Measurements from ENCODE around the gene KRTAP4-11. TPM values are rescaled to one million over a fixed set of nuclear protein-coding genes. Genes with fewer than 3 reads are reported as not detected.

KRTAP4-11 gene
- total and polyA plus RNA-seq, 10 of the 15 experiments (the other 5 are each of a cell fraction or from before 2014, with no cell fraction given): not detected

GRCh38 chr17:41133880-41134735 is 15.9 kb upstream of the KRTAP4-11 start:
- no peaks in the 10 kb centered on the region for H3K36me3 ChIP-seq (ENCODE audit: control insufficient read depth in 2 of 2, insufficient read depth in 2 of 2, low read length in 1 of 2)
- TF ChIP-seq POU2F2 (IDR thresholded peaks at IDR 0.05; ENCODE audit: borderline replicate concordance, low read depth, low read length): no peak
- no peak for TF ChIP-seq GATAD2B (conservative IDR thresholded peaks at IDR 0.05; ENCODE audit: low read depth)
- no peak for TF ChIP-seq PML (IDR thresholded peaks at IDR 0.05; ENCODE audit: low read length)
- TF ChIP-seq FOXM1 (IDR thresholded peaks at IDR 0.05; ENCODE audit: low read depth, low read length): no peak
- no peak for TF ChIP-seq ESRRA (IDR thresholded peaks at IDR 0.05; ENCODE audit: low read length)
- TF ChIP-seq RBBP5 (conservative IDR thresholded peaks at IDR 0.05): no peak
- TF ChIP-seq RCOR1 (conservative IDR thresholded peaks at IDR 0.05; ENCODE audit: low read depth, low read length): no peak
- no peak for TF ChIP-seq PAX8 (IDR thresholded peaks at IDR 0.05)
- no peak for TF ChIP-seq STAT1 (conservative IDR thresholded peaks at IDR 0.05)
- TF ChIP-seq NFIC (IDR thresholded peaks at IDR 0.05; ENCODE audit: low read depth, low read length): no peak
- TF ChIP-seq TCF12 (IDR thresholded peaks at IDR 0.05; ENCODE audit: low read depth, low read length): no peak
- TF ChIP-seq JUND (IDR thresholded peaks at IDR 0.05; ENCODE audit: low read depth, low read length): no peak
- no peak for TF ChIP-seq NFYB (IDR thresholded peaks at IDR 0.05; ENCODE audit: insufficient read depth, low read depth, low read length)
- TF ChIP-seq SIX5 (IDR thresholded peaks at IDR 0.05; ENCODE audit: low read depth, low read length, severe bottlenecking): no peak
- TF ChIP-seq ZNF274 (IDR thresholded peaks at IDR 0.05; ENCODE audit: insufficient read depth, insufficient read length): no peak
- ChIA-PET POLR2A (no interaction called here), CTCF (no interaction called here), RAD21 (ENCODE audit: unreplicated experiment) (no interaction called here), SMC1A (ENCODE audit: uncharacterized antibody, unreplicated experiment) (no interaction called here)
- DNase-seq (ENCODE audit: low read depth, low spot score): no peak
- H3K27ac ChIP-seq (ENCODE audit: control insufficient read depth, insufficient read depth): no peak overlapping the region
- no peak overlapping the region for H3K4me2 ChIP-seq (ENCODE audit: control insufficient read depth, insufficient read depth)
- no peak for ATAC-seq
- 0% methylated on average over 2 of the region's 2 CpGs for WGBS (ENCODE audit: insufficient coverage, insufficient replicate concordance, low lambda C conversion rate, missing lambda C conversion rate)
- no peak overlapping the region for H3K9ac ChIP-seq (ENCODE audit: control insufficient read depth, insufficient read depth, low read length)
- in situ Hi-C loops (cut with MboI): no loop called here
- H3K4me1 ChIP-seq (ENCODE audit: control insufficient read depth, insufficient read depth, low read length): no peaks in the 10 kb centered on the region
- H3K9me3 ChIP-seq (replicated peaks; ENCODE audit: control insufficient read depth, insufficient read depth, low read length): no peaks in the 10 kb centered on the region
- no peaks in the 10 kb centered on the region for H3K79me2 ChIP-seq (ENCODE audit: control insufficient read depth, insufficient read depth, low read length)
- BruUV-seq (replicated peaks): no TSS peak
- no peaks in the 10 kb centered on the region for H4K20me1 ChIP-seq (ENCODE audit: control insufficient read depth, insufficient read depth)
- no peaks in the 10 kb centered on the region for H3K27me3 ChIP-seq (replicated peaks in 1 of 2; ENCODE audit: control insufficient read depth in 2 of 2, insufficient read depth in 2 of 2, low read length in 1 of 2)
- no peak for FAIRE-seq
- H2AFZ ChIP-seq (ENCODE audit: control insufficient read depth, low read depth, low read length): no peak overlapping the region
- H3K4me3 ChIP-seq: no peak overlapping the region
- intact Hi-C loops (cut with micrococcal nuclease; ENCODE audit: unreplicated experiment): no loop called here
